HG02678 (cell line): Measurements from ENCODE around the gene ZDHHC18.
"Not testable (repeated sequence)": the region's sequence is repeated elsewhere in the genome, so short reads cannot be mapped to it uniquely, and the experiment has no call there.

Experiments used
- ATAC-seq: cut with Tn5 transposase; IDR thresholded peaks from one replicate; pipeline ENCODE4 v1.9.1; 2021; ENCODE audit warnings: mild to moderate bottlenecking, moderate library complexity; ENCODE audit not compliant: unreplicated experiment

Gene ZDHHC18

GRCh38 chr1:26857473-26858060 lies 31.1 kb downstream of the ZDHHC18 start:
- ATAC-seq: no peak

DNA sequence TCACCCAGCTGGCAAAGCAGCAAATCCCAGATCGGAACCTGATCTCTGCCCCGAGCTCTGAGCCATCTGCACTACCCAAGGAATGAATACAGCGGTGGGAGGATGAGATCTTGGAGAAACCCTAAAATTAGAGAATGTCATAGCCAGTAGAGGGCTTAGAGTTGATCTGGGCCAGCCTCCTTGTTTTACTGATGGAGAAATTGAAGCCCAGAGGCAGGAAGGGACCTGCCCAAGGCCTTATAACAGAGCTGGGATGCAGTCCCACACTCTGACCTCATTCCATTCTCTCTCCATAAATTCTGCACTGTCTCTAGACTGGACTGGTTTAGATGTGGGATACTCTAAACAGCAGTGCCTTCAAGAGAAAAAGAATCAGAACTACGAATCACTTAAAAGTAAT lies 31.7 kb downstream of the ZDHHC18 start:
- no peak for ATAC-seq

- ATAC-seq: no peak
Measured at GRCh38 chr1:26858891-26859640, 32.6 kb downstream of the ZDHHC18 start.

DNA sequence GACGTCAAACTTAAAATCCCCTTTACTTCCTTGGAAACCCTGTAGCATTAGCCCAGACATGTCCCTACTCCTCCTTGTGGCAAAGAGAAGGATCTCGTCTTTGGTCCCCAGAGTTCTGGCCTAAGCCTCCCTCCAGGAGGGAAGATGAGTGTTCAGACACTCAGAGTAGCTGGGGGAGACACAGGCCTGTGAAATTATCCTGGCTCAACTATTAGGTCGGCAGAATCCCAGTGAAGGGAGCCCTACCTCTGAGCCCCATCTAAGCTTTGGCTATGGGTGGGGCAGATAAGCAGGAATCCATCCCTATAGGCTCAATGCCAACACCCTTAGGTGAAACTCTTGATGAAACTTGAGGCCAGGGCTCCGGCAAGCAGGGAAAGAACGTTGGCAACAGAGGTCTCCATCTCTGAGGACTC lies 34.8 kb downstream of the ZDHHC18 start:
- ATAC-seq: no peak

DNA sequence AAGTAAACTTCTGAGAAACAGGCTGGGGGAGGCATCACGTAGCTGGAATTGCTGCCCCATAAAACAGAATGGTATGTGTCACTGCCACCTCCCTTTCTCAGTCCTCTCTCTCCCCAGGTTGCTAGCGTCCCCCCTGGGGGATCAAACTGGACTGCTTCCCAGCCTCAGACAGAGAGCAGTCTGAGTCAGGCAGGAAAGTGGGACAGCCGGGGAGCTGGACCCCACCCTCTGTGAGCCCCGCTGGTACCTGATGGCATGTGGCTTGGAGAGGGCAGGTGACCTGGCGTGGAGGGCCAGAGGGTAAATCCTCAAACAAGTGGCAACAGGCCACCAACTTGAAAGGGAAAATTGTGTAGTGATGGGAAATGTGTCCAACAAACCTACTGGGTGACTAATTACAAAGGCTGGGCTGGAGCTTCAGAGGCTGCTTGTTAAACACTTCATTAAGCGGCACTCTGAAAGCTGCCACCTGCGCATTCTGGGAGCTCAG lies 35.4 kb downstream of the ZDHHC18 start:
- no peak for ATAC-seq

- no peak for ATAC-seq
Measured at GRCh38 chr1:26862781-26863684, 36.5 kb downstream of the ZDHHC18 start, which contains the start of gene SFN. SFN (plus strand) TSS chr1:26863149; CDS start chr1:26863213, 64 bp downstream.

- no peak for ATAC-seq
Measured at GRCh38 chr1:26863685-26864077, 37.2 kb downstream of the ZDHHC18 start.

DNA sequence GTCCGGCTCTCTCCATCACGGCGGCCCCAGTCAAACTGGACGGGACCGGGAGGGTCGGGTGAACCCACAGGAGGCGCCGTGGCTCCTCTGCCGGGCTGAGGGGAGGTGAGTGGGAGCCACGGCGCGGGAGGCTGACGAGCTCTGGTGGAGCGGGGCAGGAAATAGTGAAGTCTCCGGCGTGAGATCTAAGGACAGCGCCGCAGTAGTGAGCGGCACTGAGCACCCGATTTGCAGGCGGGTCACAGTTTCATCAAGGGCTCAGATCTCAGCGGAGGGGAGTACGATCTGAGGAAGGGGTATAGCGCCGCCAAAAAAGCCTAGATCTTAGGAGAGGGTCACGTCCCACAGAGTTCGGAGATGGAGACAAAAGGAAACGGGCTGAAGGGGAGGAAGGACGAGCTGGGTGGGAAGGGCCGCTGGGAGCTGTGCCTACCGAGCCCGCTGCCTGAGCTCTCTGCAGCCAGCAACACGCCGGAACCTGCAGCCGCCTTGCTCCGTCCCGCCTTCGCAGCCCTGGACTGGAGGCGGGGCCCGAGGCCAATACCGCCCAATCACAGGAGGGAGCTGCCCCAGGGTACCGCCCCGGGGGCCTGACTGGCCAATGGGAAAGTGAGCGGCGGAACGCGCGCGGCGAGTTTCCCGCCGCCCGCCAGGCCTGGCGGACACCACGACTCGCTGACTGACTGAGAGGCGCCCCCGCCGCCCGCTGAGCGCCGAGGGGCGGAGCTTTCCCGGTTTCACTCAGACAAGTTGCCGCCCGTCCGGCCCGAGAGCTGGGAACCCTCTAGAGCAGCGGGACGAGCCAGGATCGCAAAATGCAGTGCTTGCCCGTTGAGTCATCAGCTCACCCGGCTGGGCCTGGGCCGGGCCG lies 38.4 kb downstream of the ZDHHC18 start:
- peak; percentile 91 for ATAC-seq

DNA sequence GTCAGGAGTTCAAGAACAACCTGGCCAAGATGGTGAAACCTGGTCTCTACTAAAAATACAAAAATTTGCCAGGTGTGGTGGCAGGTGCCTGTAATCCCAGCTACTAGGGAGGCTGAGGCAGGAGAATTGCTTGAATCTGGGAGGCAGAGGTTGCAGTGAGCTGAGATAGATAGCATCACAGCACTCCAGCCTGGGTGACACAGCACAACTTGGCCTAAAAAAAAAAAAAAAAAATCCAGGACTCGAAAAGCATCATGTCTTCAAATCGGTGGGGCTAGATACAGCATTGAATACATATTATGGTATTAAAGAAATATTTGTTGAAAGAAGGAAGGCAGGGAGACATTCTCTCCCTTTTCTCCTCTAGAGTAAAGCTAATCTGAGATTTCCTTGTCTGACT lies 46.6 kb downstream of the ZDHHC18 start:
- not testable (repeated sequence) for ATAC-seq

DNA sequence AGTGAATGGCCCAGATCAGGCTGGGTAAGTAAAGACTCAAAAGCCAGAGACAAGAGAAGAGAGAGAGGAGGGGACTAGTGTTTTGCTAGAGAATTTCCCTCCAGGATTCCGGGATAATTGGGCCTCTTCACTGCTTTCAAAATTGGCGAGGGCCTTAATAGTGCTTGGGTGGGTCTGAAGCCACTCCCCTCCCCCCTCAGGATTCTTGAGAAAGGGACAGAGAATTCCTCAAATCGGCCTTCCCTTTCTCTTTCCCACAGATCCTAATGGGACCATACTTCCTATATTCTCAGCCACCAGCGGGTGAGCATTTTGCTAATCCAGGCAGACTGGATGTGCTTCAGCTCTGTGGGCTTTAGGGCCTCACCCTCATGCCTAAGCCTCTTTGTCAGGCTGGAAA lies 48.4 kb downstream of the ZDHHC18 start:
- no peak for ATAC-seq

DNA sequence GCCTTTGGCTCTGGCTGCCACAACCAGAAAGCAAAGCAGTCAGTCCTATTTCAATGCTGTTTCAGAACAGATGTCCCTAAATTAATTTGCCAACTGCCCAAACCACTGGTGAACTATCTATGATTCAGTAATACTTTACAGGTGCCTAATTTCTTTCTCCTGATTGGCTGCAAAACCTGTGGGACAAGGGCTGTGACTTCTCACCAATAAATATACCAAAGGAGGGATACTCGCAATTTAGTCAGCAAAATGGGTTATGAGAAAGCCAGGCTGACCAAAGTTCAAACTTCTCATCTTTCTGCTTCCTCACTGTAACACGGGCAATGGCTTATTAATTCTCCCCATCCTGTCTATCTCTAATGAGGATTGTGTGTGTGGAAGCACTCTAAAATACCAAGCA lies 50.8 kb downstream of the ZDHHC18 start:
- no peak for ATAC-seq

- no peak for ATAC-seq
Measured at GRCh38 chr1:26879793-26880192, 53.3 kb downstream of the ZDHHC18 start.

- not testable (repeated sequence) for ATAC-seq
Measured at GRCh38 chr1:26881611-26882010, 55.1 kb downstream of the ZDHHC18 start.

DNA sequence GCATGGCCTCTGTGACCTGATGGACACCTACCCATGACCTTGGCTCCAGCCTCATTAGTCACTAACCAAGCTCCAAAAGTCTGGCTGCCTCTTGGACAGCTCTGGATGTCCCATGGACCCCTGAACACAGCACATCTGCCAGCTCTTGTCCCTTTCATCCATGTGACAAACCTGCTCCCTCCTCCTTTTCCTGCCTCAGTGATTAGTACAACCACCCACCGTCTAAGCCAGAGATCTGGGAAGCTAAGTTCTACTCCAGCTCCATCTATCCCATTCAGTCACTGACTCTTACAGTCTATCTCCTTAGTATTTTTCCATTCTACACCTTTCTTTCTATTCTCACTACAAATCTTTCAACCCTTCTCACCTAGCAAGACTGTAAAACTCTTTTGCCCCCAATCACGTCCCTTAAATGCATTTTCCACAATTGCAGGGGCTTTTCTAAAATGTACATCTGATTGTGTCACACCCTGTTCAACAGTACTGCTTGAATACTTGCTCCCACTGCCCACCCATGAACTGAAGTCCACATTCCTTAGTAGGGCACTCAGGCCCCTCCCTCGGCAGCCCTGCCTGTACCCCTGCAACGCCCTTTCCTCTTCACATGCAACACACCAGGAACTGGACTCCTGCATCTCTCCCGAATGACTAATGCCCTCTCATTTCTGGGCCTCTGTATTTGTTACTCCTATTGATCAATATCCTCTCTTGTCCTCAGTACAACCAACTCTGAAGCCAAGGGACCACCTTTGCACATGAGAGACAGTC lies 56.4 kb downstream of the ZDHHC18 start:
- no peak for ATAC-seq

GRCh38 chr1:26887125-26887524 lies 60.6 kb downstream of the ZDHHC18 start:
- ATAC-seq: no peak

GRCh38 chr1:26888231-26888630 lies 61.7 kb downstream of the ZDHHC18 start:
- no peak for ATAC-seq

- peak; percentile 87 for ATAC-seq
Measured at GRCh38 chr1:26889551-26890466, 63.3 kb downstream of the ZDHHC18 start, which contains the start of gene GPN2. GPN2 (minus strand) TSS chr1:26890283; CDS start chr1:26890096, 187 bp downstream.

GRCh38 chr1:26890467-26890796 lies 63.9 kb downstream of the ZDHHC18 start:
- ATAC-seq: peak; percentile 37

- ATAC-seq: no peak
Measured at GRCh38 chr1:26894263-26894662, 67.8 kb downstream of the ZDHHC18 start.
